Activated CD4-positive, alpha-beta T cell treated with anti-CD3 and anti-CD28 coated beads for 24 hours (primary cell): ENCODE data around the gene LARP4.
"Not testable (repeated sequence)": the region's sequence is repeated elsewhere in the genome, so short reads cannot be mapped to it uniquely, and the experiment has no call there.

Experiments used
- DNase-seq, 2 donors: peaks; one replicate each; pipeline ENCODE4 v3.0.0-alpha.2; 2020; ENCODE audit warnings: low read depth in 2 of 2

LARP4 gene

GRCh38 chr12:50400638-50401499 is at the start of gene LARP4:
Gene LARP4 (plus strand): TSS chr12:50400885. CDS start chr12:50401011, 126 bp downstream.
- peak; percentile 81 to 83 for DNase-seq

- DNase-seq = no peak
Observed at GRCh38 chr12:50351120-50352043, 49.3 kb upstream of the LARP4 start.

- no peak for DNase-seq
Observed at GRCh38 chr12:50353404-50353803, 47.3 kb upstream of the LARP4 start.

GRCh38 chr12:50353869-50354593 is 46.7 kb upstream of the LARP4 start:
- DNase-seq = no peak

GRCh38 chr12:50354908-50355307 is 45.8 kb upstream of the LARP4 start:
- no peak for DNase-seq

GRCh38 chr12:50355365-50355764 is 45.3 kb upstream of the LARP4 start:
- no peak for DNase-seq

GRCh38 chr12:50362671-50363070 is 38.0 kb upstream of the LARP4 start:
- no peak for DNase-seq

GRCh38 chr12:50363141-50363540 is 37.5 kb upstream of the LARP4 start:
- DNase-seq = no peak

GRCh38 chr12:50365709-50366406 is 34.8 kb upstream of the LARP4 start:
- DNase-seq = no peak

GRCh38 chr12:50370672-50371071 is 30.0 kb upstream of the LARP4 start:
- not testable (repeated sequence) for DNase-seq

- no peak for DNase-seq
Observed at GRCh38 chr12:50375802-50376201, 24.9 kb upstream of the LARP4 start.

GRCh38 chr12:50380761-50381325 is 19.8 kb upstream of the LARP4 start:
- no peak for DNase-seq

- no peak for DNase-seq
Observed at GRCh38 chr12:50387487-50387886, 13.2 kb upstream of the LARP4 start.

GRCh38 chr12:50387972-50388478 is 12.7 kb upstream of the LARP4 start:
- DNase-seq = no peak

GRCh38 chr12:50388793-50389192 is 11.9 kb upstream of the LARP4 start:
- DNase-seq = not testable (repeated sequence)

GRCh38 chr12:50390316-50390741 is 10.4 kb upstream of the LARP4 start:
- DNase-seq = no peak

- DNase-seq = no peak
Observed at GRCh38 chr12:50394469-50395029, 6.1 kb upstream of the LARP4 start.

GRCh38 chr12:50397117-50397650 is 3.5 kb upstream of the LARP4 start:
- no peak for DNase-seq

GRCh38 chr12:50398931-50399330 is 1.8 kb upstream of the LARP4 start:
- no peak for DNase-seq

- DNase-seq = no peak
Observed at GRCh38 chr12:50400104-50400637, 514 bp upstream of the LARP4 start.
